ENCODE data around the gene MPND. TPM values are rescaled to one million over a fixed set of nuclear protein-coding genes. Genes with fewer than 3 reads are reported as not detected.

MPND gene
- total RNA-seq, 2 donors from 2014 or later, result 5.8 to 10.8 TPM

- H3K36me3 ChIP-seq, result peaks cover 15% of the 10 kb centered on the region
- peak overlapping the region; percentile 40 for H3K4me3 ChIP-seq
- peak overlapping the region in 1 of 2 donors; percentile 27 for H3K27ac ChIP-seq
- ATAC-seq (ENCODE audit: insufficient number of reproducible peaks, low FRiP score, low read depth) (no peak), DNase-seq (ENCODE audit: low spot score) (no peak)
- no peaks in the 10 kb centered on the region for H3K9me3 ChIP-seq
- no peaks in the 10 kb centered on the region for H3K27me3 ChIP-seq (replicated peaks; ENCODE audit: insufficient read depth)
- TF ChIP-seq, protein P1, sequence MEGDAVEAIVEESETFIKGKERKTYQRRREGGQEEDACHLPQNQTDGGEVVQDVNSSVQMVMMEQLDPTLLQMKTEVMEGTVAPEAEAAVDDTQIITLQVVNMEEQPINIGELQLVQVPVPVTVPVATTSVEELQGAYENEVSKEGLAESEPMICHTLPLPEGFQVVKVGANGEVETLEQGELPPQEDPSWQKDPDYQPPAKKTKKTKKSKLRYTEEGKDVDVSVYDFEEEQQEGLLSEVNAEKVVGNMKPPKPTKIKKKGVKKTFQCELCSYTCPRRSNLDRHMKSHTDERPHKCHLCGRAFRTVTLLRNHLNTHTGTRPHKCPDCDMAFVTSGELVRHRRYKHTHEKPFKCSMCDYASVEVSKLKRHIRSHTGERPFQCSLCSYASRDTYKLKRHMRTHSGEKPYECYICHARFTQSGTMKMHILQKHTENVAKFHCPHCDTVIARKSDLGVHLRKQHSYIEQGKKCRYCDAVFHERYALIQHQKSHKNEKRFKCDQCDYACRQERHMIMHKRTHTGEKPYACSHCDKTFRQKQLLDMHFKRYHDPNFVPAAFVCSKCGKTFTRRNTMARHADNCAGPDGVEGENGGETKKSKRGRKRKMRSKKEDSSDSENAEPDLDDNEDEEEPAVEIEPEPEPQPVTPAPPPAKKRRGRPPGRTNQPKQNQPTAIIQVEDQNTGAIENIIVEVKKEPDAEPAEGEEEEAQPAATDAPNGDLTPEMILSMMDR (IDR thresholded peaks at IDR 0.05), result no peak
- peaks cover 37 to 64% of the 10 kb centered on the region in 2 donors for H3K4me1 ChIP-seq (ENCODE audit: control insufficient read depth in 1 of 2, low read depth in 2 of 2)
Observed at GRCh38 chr19:4369109-4369887, 25.9 kb downstream of the MPND start.

- TF ChIP-seq, protein P1 (IDR thresholded peaks at IDR 0.05), result no peak
- peaks cover 14% of the 10 kb centered on the region for H3K36me3 ChIP-seq
- ATAC-seq (ENCODE audit: insufficient number of reproducible peaks, low FRiP score, low read depth) (no peak), DNase-seq (ENCODE audit: low spot score) (no peak)
- no peak overlapping the region for H3K27ac ChIP-seq
- peak overlapping the region; percentile 40 for H3K4me3 ChIP-seq
- H3K9me3 ChIP-seq, result no peaks in the 10 kb centered on the region
- no peaks in the 10 kb centered on the region for H3K27me3 ChIP-seq (replicated peaks; ENCODE audit: insufficient read depth)
- peaks cover 42 to 69% of the 10 kb centered on the region in 2 donors for H3K4me1 ChIP-seq (ENCODE audit: control insufficient read depth in 1 of 2, low read depth in 2 of 2)
Observed at GRCh38 chr19:4369888-4370260, 26.5 kb downstream of the MPND start.

GRCh38 chr19:4370418-4371041 lies 27.2 kb downstream of the MPND start:
- Histone ChIP-seq H3K36me3 (peaks cover 8% of the 10 kb centered on the region), H3K27me3 (replicated peaks; ENCODE audit: insufficient read depth) (no peaks in the 10 kb centered on the region), H3K9me3 (no peaks in the 10 kb centered on the region), H3K4me3 (no peak overlapping the region), H3K4me1 (ENCODE audit: control insufficient read depth in 1 of 2, low read depth in 2 of 2) (peaks cover 49 to 76% of the 10 kb centered on the region in 2 donors), H3K27ac (no peak overlapping the region)
- TF ChIP-seq, protein P1 (IDR thresholded peaks at IDR 0.05), result no peak
- DNase-seq (ENCODE audit: low spot score), result no peak
- ATAC-seq (ENCODE audit: insufficient number of reproducible peaks, low FRiP score, low read depth), result no peak

GRCh38 chr19:4371247-4372164 lies 28.1 kb downstream of the MPND start:
- TF ChIP-seq, protein P1 (IDR thresholded peaks at IDR 0.05), result no peak
- no peak overlapping the region for H3K27ac ChIP-seq
- DNase-seq (ENCODE audit: low spot score), result no peak
- no peaks in the 10 kb centered on the region for H3K27me3 ChIP-seq (replicated peaks; ENCODE audit: insufficient read depth)
- H3K9me3 ChIP-seq, result no peaks in the 10 kb centered on the region
- no peak for ATAC-seq (ENCODE audit: insufficient number of reproducible peaks, low FRiP score, low read depth)
- H3K36me3 ChIP-seq, result no peaks in the 10 kb centered on the region
- no peak overlapping the region for H3K4me3 ChIP-seq
- peaks cover 59 to 86% of the 10 kb centered on the region in 2 donors for H3K4me1 ChIP-seq (ENCODE audit: control insufficient read depth in 1 of 2, low read depth in 2 of 2)

Data from thoracic aorta (tissue), 2 donors.